GM23248 (cell line): Measurements from ENCODE around the gene BCL7B. TPM values are rescaled to one million over a fixed set of nuclear protein-coding genes. Genes with fewer than 3 reads are reported as not detected.
"Not testable (repeated sequence)": the region's sequence is repeated elsewhere in the genome, so short reads cannot be mapped to it uniquely, and the experiment has no call there.

ENCODE experiments used
- DNase-seq: peaks from one replicate; pipeline ENCODE4 v3.0.0-alpha.2; 2015
- H2AFZ ChIP-seq: fragments of 200-600 bp; sonication (generic); 2 replicates; pipeline ENCODE4 v1.6.1; 2016; ENCODE audit warnings: antibody characterized with exemption
- H3F3A ChIP-seq: fragments of 200-600 bp; sonication (generic); 2 replicates; pipeline ENCODE4 v1.6.1; 2016; ENCODE audit warnings: mild to moderate bottlenecking, antibody characterized with exemption, mixed run types; ENCODE audit not compliant: insufficient read depth
- H3K27ac ChIP-seq: fragments of 200-600 bp; sonication (generic); 2 replicates; pipeline ENCODE4 v1.5.1; 2016; ENCODE audit warnings: mild to moderate bottlenecking
- H3K27me3 ChIP-seq: fragments of 200-600 bp; sonication (generic); replicated peaks from 2 replicates; pipeline ENCODE4 v1.6.1; 2016; ENCODE audit warnings: mild to moderate bottlenecking; ENCODE audit not compliant: insufficient read depth
- H3K36me3 ChIP-seq: fragments of 200-600 bp; sonication (generic); 2 replicates; pipeline ENCODE4 v1.6.1; 2016; ENCODE audit warnings: low read depth, mild to moderate bottlenecking
- H3K4me1 ChIP-seq: fragments of 200-600 bp; sonication (generic); 2 replicates; pipeline ENCODE4 v1.6.1; 2016; ENCODE audit warnings: mild to moderate bottlenecking; ENCODE audit not compliant: insufficient read depth
- H3K4me2 ChIP-seq: fragments of 200-600 bp; sonication (generic); one replicate; pipeline ENCODE4 v1.6.1; 2016; ENCODE audit warnings: mild to moderate bottlenecking; ENCODE audit not compliant: unreplicated experiment
- H3K4me3 ChIP-seq: fragments of 200-600 bp; sonication (generic); 2 replicates; pipeline ENCODE4 v1.5.1; 2016; ENCODE audit warnings: mild to moderate bottlenecking
- H3K79me2 ChIP-seq: fragments of 200-600 bp; sonication (generic); 2 replicates; pipeline ENCODE4 v1.6.1; 2016; ENCODE audit warnings: mild to moderate bottlenecking; ENCODE audit not compliant: insufficient read depth
- H3K9ac ChIP-seq: fragments of 200-600 bp; sonication (generic); 2 replicates; pipeline ENCODE4 v1.6.1; 2016; ENCODE audit warnings: mild to moderate bottlenecking
- H3K9me2 ChIP-seq: fragments of 200-600 bp; sonication (generic); 2 replicates; pipeline ENCODE4 v1.6.1; 2016; ENCODE audit warnings: mixed run types, mild to moderate bottlenecking, moderate library complexity; ENCODE audit not compliant: insufficient read depth
- H3K9me3 ChIP-seq: fragments of 200-600 bp; sonication (generic); one replicate; pipeline ENCODE4 v1.6.1; 2017; ENCODE audit warnings: low read depth
- H4K20me1 ChIP-seq: fragments of 200-600 bp; sonication (generic); 2 replicates; pipeline ENCODE4 v1.6.0; 2016; ENCODE audit not compliant: insufficient read depth
- EZH2 ChIP-seq: fragments of 200-600 bp; sonication (generic); IDR thresholded peaks from 2 replicates; pipeline ENCODE4 v1.6.1; 2018; ENCODE audit warnings: antibody characterized with exemption, mild to moderate bottlenecking; ENCODE audit not compliant: insufficient read depth, poor library complexity, severe bottlenecking
- EZH2phosphoT487 ChIP-seq: fragments of 200-600 bp; sonication (generic); IDR thresholded peaks from 2 replicates; pipeline ENCODE4 v1.6.1; 2018; ENCODE audit warnings: antibody characterized with exemption, moderate library complexity, mild to moderate bottlenecking, low read depth; ENCODE audit not compliant: insufficient read depth
- WGBS, 2 experiments: methylation state at CpG; one replicate each; pipeline ENCODE4 v1.1.6; 2015 to 2017; ENCODE audit warnings: low lambda C conversion rate in 2 of 2, low coverage in 1 of 2; ENCODE audit errors: missing lambda C conversion rate in 2 of 2; 5-methylcytosine and 5-hydroxymethylcytosine counted together
- in situ Hi-C: fragments of 300-500 bp; cut with MboI; formaldehyde crosslinking; loops from 2 replicates; pipeline ENCODE4 v1.15.0; 2020
- polyA plus RNA-seq: library from polyadenylated mRNA; unstranded; fragments of >200 nt; fragmentation: Nextera tagmentation; extraction: Ambion mirVana; gene quantifications from 2 replicates; pipeline ENCODE4 v1.2.1, GENCODE V29; 2016
- total RNA-seq: library from RNA; depleted of rRNA; stranded (reverse); fragments of >200 nt; shearing (Covaris generic); gene quantifications from 2 replicates; pipeline ENCODE4 v1.2.3, GENCODE V29; 2014

The BCL7B gene
- total and polyA plus RNA-seq, 2 experiments from 2014 or later: 24.8 to 72.6 TPM

- no peaks in the 10 kb centered on the region for H3K36me3 ChIP-seq
- peak overlapping the region; percentile 17 for H3K4me2 ChIP-seq
- H3K9ac ChIP-seq: peak overlapping the region; percentile 34
- 33% methylated on average over 11 of the region's 11 CpGs for WGBS, 2 experiments
- peak overlapping the region; percentile 26 for H2AFZ ChIP-seq
- no peaks in the 10 kb centered on the region for H3K9me2 ChIP-seq
- peaks cover 21% of the 10 kb centered on the region for H3K4me1 ChIP-seq
- H3K4me3 ChIP-seq: 0 out of 2 replicates have a peak overlapping the region, but pooled peaks have one; percentile 5
- DNase-seq: peak; percentile 94
- no peaks in the 10 kb centered on the region for H3K9me3 ChIP-seq
- H3K27me3 ChIP-seq: no peaks in the 10 kb centered on the region
- H4K20me1 ChIP-seq: no peaks in the 10 kb centered on the region
- peak overlapping the region; percentile 66 for H3K27ac ChIP-seq
- H3F3A ChIP-seq: peaks cover 41% of the 10 kb centered on the region
- TF ChIP-seq EZH2phosphoT487 (no peak), EZH2 (no peak)
- peaks cover 15% of the 10 kb centered on the region for H3K79me2 ChIP-seq
- in situ Hi-C loops: no loop called here
Observed at GRCh38 chr7:73560109-73560835, 2.8 kb upstream of the BCL7B start.

GRCh38 chr7:73557108-73557396 lies 438 bp downstream of the BCL7B start:
- Histone ChIP-seq H2AFZ (peak overlapping the region; percentile 88), H3K27ac (peak overlapping the region; percentile 97), H3K36me3 (peaks cover 4% of the 10 kb centered on the region), H3K4me2 (peak overlapping the region; percentile 98), H3K4me3 (peak overlapping the region; percentile 93), H3K79me2 (peaks cover 48% of the 10 kb centered on the region), H3K9me3 (no peaks in the 10 kb centered on the region), H3K9ac (peak overlapping the region; percentile 98), H3K27me3 (no peaks in the 10 kb centered on the region), H3K9me2 (no peaks in the 10 kb centered on the region), H3F3A (peaks cover 45% of the 10 kb centered on the region), H4K20me1 (no peaks in the 10 kb centered on the region), H3K4me1 (peaks cover 21% of the 10 kb centered on the region)
- WGBS, 2 experiments: 0 to 2% methylated on average over 3 to 26 of the region's 36 CpGs
- TF ChIP-seq EZH2 (no peak), EZH2phosphoT487 (no peak)
- in situ Hi-C loops: no loop called here
- DNase-seq: peak; percentile 98

- H2AFZ ChIP-seq: peak overlapping the region; percentile 53
Observed at GRCh38 chr7:73556208-73557107, 1.0 kb downstream of the BCL7B start.

GRCh38 chr7:73555411-73555982 lies 2.0 kb downstream of the BCL7B start:
- peak overlapping the region; percentile 98 for H3K9ac ChIP-seq
- peaks cover 19% of the 10 kb centered on the region for H3K4me1 ChIP-seq
- H3K9me2 ChIP-seq: no peaks in the 10 kb centered on the region
- in situ Hi-C loops: no loop called here
- H2AFZ ChIP-seq: no peak overlapping the region
- H3K4me2 ChIP-seq: peak overlapping the region; percentile 98
- peak; percentile 76 for DNase-seq
- H3K27ac ChIP-seq: peak overlapping the region; percentile 97
- H3F3A ChIP-seq: peaks cover 44% of the 10 kb centered on the region
- no peaks in the 10 kb centered on the region for H3K27me3 ChIP-seq
- H3K79me2 ChIP-seq: peaks cover 63% of the 10 kb centered on the region
- WGBS, 2 experiments: 27 to 37% methylated on average over 6 of the region's 6 CpGs
- peak overlapping the region; percentile 93 for H3K4me3 ChIP-seq
- H4K20me1 ChIP-seq: no peaks in the 10 kb centered on the region
- TF ChIP-seq EZH2 (no peak), EZH2phosphoT487 (no peak)
- H3K36me3 ChIP-seq: peaks cover 16% of the 10 kb centered on the region
- no peaks in the 10 kb centered on the region for H3K9me3 ChIP-seq

More at GRCh38 chr7:73556208-73557107, 1.0 kb downstream of the BCL7B start:
- DNase-seq: peak; percentile 30
- peaks cover 21% of the 10 kb centered on the region for H3K4me1 ChIP-seq
- TF ChIP-seq EZH2: no peak
- no peak for TF ChIP-seq EZH2phosphoT487
- no peaks in the 10 kb centered on the region for H3K27me3 ChIP-seq
- peak overlapping the region; percentile 98 for H3K9ac ChIP-seq
- peak overlapping the region; percentile 93 for H3K4me3 ChIP-seq
- WGBS, 2 experiments: 10 to 12% methylated on average over 23 to 28 of the region's 28 CpGs
- H3F3A ChIP-seq: peaks cover 45% of the 10 kb centered on the region
- H3K27ac ChIP-seq: peak overlapping the region; percentile 97
- H3K79me2 ChIP-seq: peaks cover 54% of the 10 kb centered on the region
- H4K20me1 ChIP-seq: no peaks in the 10 kb centered on the region
- H3K9me3 ChIP-seq: no peaks in the 10 kb centered on the region
- H3K9me2 ChIP-seq: no peaks in the 10 kb centered on the region
- peaks cover 8% of the 10 kb centered on the region for H3K36me3 ChIP-seq
- H3K4me2 ChIP-seq: peak overlapping the region; percentile 98
- in situ Hi-C loops: no loop called here

- Histone ChIP-seq H3K36me3 (peaks cover 21% of the 10 kb centered on the region), H3K79me2 (peaks cover 100% of the 10 kb centered on the region)
- H3K4me2 ChIP-seq, H2AFZ ChIP-seq, H3K4me1 ChIP-seq, H3K9ac ChIP-seq, H3K27ac ChIP-seq, H4K20me1 ChIP-seq, H3K4me3 ChIP-seq, H3K9me3 ChIP-seq, H3K27me3 ChIP-seq, DNase-seq, in situ Hi-C loops, H3F3A ChIP-seq, H3K9me2 ChIP-seq: not testable (repeated sequence)
- 86% methylated on average over 5 of the region's 5 CpGs for WGBS, 2 experiments
Observed at GRCh38 chr7:73550093-73550492, 7.4 kb downstream of the BCL7B start.
